Measurements from ENCODE around the gene COX20. TPM values are rescaled to one million over a fixed set of nuclear protein-coding genes. Genes with fewer than 3 reads are reported as not detected.

Gene COX20
- total and polyA plus RNA-seq, 2 of the 8 experiments (the other 6 are each of a cell fraction or from before 2014, with no cell fraction given), result 17.5 to 28.8 TPM

- TF ChIP-seq EZH2 (IDR thresholded peaks at IDR 0.05; ENCODE audit: low read depth, low read length, severe bottlenecking), result no peak
- no peak for TF ChIP-seq SUZ12 (IDR thresholded peaks at IDR 0.05; ENCODE audit: low read length)
- TF ChIP-seq RBBP5 (IDR thresholded peaks at IDR 0.05; ENCODE audit: borderline replicate concordance, low read depth, low read length), result no peak
- TF ChIP-seq TBP (IDR thresholded peaks at IDR 0.05; ENCODE audit: low read depth, low read length), result no peak
- no peak for TF ChIP-seq POU5F1 (IDR thresholded peaks at IDR 0.05; ENCODE audit: low read depth, low read length)
- TF ChIP-seq ATF2 (IDR thresholded peaks at IDR 0.05; ENCODE audit: low read length), result no peak
Observed at GRCh38 chr1:244789731-244790130, 45.7 kb upstream of the COX20 start (continued).

Measured in H1 (cell line).